GM12878 (cell line): ENCODE measurements around the gene CNDP2.

Source experiments
- CHD2 ChIP-seq: IDR thresholded peaks from 2 replicates; pipeline ENCODE4 v1.6.1; 2011; ENCODE audit warnings: low read depth, low read length, improper control_type of control experiment, borderline replicate concordance
- DPF2 ChIP-seq: fragments of 450-650 bp; IDR thresholded peaks from 2 replicates; pipeline ENCODE4 v1.6.1; 2017; ENCODE audit warnings: mild to moderate bottlenecking
- GABPA ChIP-seq: IDR thresholded peaks from 2 replicates; pipeline ENCODE4 v1.6.1; 2014; ENCODE audit warnings: antibody characterized with exemption, low read depth, mild to moderate bottlenecking, inconsistent platforms
- POLR2A ChIP-seq: IDR thresholded peaks from 2 replicates; pipeline ENCODE4 v1.6.1; 2011; ENCODE audit warnings: low read depth, mild to moderate bottlenecking, low read length
- RAD21 ChIP-seq: IDR thresholded peaks from 2 replicates; pipeline ENCODE4 v1.6.1; 2011; ENCODE audit warnings: mild to moderate bottlenecking, low read depth, low read length, moderate library complexity; ENCODE audit not compliant: insufficient read depth
- TCF7 ChIP-seq: IDR thresholded peaks from 2 replicates; pipeline ENCODE4 v1.6.1; 2014; ENCODE audit warnings: antibody characterized with exemption, borderline replicate concordance
- ZNF274 ChIP-seq: IDR thresholded peaks from one replicate; pipeline ENCODE4 v1.8.0; 2011; ENCODE audit not compliant: insufficient read length, insufficient read depth
- TF ChIP-seq, protein P1 (sequence below), 3 experiments: IDR thresholded peaks in 2 of 3; conservative IDR thresholded peaks in 1 of 3; 2 replicates each; pipeline ENCODE4 v1.5.1; 2011; ENCODE audit warnings: low read depth in 3 of 3, low read length in 3 of 3, mild to moderate bottlenecking in 3 of 3, control low read depth in 2 of 3, moderate library complexity in 2 of 3, inconsistent platforms in 1 of 3, mixed read lengths in 1 of 3; ENCODE audit not compliant: control insufficient read depth in 2 of 3, insufficient read depth in 1 of 3; ENCODE audit errors: extremely low read depth in 1 of 3
- TF ChIP-seq, protein P2 (sequence below): IDR thresholded peaks from 2 replicates; pipeline ENCODE4 v1.6.1; 2012; ENCODE audit warnings: mild to moderate bottlenecking, low read depth, low read length
- TF ChIP-seq, protein P3 (sequence below): IDR thresholded peaks from 2 replicates; pipeline ENCODE4 v1.6.1; 2011; ENCODE audit warnings: low read depth, low read length, improper control_type of control experiment, borderline replicate concordance
- TF ChIP-seq, protein P4 (sequence below): fragments of 450-650 bp; IDR thresholded peaks from 2 replicates; pipeline ENCODE4 v1.6.1; 2017; ENCODE audit warnings: mild to moderate bottlenecking, moderate library complexity

DNA sequence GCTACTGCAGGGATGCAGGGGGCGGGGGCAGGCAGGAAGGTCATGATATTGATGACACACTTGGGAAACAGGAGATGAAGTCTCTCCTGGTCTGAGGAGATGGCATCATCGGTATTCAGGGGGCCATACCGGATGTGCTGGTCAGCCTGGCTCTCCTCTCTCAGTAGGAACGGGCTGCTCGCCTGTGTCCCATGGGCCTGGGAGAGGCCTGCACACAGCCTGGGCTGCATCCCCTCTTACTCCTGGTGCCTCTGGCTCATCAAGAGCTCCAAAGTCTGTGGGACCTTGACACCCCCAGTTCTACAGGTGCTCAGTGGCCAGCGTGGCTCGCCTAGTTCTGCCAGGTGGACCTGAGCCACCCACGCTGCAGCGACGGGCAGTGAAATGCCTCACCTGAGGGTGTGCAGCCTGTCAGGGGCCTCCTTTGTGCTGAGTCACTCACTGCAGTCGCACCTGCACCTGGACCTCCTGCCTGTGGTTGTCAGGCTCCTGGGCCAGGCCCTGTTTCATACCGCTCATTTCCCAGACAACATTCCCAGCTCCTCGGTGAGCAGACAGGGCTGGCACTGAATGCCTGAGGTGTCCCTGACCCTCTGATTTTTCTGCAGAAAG, 19.6 kb downstream of the CNDP2 start:
- no peak for TF ChIP-seq POLR2A
- TF ChIP-seq, protein P1, sequence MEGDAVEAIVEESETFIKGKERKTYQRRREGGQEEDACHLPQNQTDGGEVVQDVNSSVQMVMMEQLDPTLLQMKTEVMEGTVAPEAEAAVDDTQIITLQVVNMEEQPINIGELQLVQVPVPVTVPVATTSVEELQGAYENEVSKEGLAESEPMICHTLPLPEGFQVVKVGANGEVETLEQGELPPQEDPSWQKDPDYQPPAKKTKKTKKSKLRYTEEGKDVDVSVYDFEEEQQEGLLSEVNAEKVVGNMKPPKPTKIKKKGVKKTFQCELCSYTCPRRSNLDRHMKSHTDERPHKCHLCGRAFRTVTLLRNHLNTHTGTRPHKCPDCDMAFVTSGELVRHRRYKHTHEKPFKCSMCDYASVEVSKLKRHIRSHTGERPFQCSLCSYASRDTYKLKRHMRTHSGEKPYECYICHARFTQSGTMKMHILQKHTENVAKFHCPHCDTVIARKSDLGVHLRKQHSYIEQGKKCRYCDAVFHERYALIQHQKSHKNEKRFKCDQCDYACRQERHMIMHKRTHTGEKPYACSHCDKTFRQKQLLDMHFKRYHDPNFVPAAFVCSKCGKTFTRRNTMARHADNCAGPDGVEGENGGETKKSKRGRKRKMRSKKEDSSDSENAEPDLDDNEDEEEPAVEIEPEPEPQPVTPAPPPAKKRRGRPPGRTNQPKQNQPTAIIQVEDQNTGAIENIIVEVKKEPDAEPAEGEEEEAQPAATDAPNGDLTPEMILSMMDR (IDR thresholded peaks at IDR 0.05 in 2 of 3, conservative IDR thresholded peaks at IDR 0.05 in 1 of 3; ENCODE audit: control insufficient read depth in 2 of 3, extremely low read depth in 1 of 3, insufficient read depth in 1 of 3, low read depth in 3 of 3, low read length in 3 of 3) = no peak
- no peak for TF ChIP-seq DPF2
- TF ChIP-seq ZNF274 = no peak
- TF ChIP-seq CHD2 = no peak
- TF ChIP-seq, protein P2, sequence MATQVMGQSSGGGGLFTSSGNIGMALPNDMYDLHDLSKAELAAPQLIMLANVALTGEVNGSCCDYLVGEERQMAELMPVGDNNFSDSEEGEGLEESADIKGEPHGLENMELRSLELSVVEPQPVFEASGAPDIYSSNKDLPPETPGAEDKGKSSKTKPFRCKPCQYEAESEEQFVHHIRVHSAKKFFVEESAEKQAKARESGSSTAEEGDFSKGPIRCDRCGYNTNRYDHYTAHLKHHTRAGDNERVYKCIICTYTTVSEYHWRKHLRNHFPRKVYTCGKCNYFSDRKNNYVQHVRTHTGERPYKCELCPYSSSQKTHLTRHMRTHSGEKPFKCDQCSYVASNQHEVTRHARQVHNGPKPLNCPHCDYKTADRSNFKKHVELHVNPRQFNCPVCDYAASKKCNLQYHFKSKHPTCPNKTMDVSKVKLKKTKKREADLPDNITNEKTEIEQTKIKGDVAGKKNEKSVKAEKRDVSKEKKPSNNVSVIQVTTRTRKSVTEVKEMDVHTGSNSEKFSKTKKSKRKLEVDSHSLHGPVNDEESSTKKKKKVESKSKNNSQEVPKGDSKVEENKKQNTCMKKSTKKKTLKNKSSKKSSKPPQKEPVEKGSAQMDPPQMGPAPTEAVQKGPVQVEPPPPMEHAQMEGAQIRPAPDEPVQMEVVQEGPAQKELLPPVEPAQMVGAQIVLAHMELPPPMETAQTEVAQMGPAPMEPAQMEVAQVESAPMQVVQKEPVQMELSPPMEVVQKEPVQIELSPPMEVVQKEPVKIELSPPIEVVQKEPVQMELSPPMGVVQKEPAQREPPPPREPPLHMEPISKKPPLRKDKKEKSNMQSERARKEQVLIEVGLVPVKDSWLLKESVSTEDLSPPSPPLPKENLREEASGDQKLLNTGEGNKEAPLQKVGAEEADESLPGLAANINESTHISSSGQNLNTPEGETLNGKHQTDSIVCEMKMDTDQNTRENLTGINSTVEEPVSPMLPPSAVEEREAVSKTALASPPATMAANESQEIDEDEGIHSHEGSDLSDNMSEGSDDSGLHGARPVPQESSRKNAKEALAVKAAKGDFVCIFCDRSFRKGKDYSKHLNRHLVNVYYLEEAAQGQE = no peak
- TF ChIP-seq GABPA = no peak
- TF ChIP-seq TCF7 = no peak
- no peak for TF ChIP-seq RAD21
- TF ChIP-seq, protein P3, sequence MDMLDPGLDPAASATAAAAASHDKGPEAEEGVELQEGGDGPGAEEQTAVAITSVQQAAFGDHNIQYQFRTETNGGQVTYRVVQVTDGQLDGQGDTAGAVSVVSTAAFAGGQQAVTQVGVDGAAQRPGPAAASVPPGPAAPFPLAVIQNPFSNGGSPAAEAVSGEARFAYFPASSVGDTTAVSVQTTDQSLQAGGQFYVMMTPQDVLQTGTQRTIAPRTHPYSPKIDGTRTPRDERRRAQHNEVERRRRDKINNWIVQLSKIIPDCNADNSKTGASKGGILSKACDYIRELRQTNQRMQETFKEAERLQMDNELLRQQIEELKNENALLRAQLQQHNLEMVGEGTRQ = no peak
- TF ChIP-seq, protein P4, sequence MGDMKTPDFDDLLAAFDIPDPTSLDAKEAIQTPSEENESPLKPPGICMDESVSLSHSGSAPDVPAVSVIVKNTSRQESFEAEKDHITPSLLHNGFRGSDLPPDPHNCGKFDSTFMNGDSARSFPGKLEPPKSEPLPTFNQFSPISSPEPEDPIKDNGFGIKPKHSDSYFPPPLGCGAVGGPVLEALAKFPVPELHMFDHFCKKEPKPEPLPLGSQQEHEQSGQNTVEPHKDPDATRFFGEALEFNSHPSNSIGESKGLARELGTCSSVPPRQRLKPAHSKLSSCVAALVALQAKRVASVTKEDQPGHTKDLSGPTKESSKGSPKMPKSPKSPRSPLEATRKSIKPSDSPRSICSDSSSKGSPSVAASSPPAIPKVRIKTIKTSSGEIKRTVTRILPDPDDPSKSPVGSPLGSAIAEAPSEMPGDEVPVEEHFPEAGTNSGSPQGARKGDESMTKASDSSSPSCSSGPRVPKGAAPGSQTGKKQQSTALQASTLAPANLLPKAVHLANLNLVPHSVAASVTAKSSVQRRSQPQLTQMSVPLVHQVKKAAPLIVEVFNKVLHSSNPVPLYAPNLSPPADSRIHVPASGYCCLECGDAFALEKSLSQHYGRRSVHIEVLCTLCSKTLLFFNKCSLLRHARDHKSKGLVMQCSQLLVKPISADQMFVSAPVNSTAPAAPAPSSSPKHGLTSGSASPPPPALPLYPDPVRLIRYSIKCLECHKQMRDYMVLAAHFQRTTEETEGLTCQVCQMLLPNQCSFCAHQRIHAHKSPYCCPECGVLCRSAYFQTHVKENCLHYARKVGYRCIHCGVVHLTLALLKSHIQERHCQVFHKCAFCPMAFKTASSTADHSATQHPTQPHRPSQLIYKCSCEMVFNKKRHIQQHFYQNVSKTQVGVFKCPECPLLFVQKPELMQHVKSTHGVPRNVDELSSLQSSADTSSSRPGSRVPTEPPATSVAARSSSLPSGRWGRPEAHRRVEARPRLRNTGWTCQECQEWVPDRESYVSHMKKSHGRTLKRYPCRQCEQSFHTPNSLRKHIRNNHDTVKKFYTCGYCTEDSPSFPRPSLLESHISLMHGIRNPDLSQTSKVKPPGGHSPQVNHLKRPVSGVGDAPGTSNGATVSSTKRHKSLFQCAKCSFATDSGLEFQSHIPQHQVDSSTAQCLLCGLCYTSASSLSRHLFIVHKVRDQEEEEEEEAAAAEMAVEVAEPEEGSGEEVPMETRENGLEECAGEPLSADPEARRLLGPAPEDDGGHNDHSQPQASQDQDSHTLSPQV = no peak
